Measurements from ENCODE around the gene SRRM3. TPM values are rescaled to one million over a fixed set of nuclear protein-coding genes. Genes with fewer than 3 reads are reported as not detected.
A peak's percentile ranks its signal among the peaks of the same experiment; 100 is the strongest.

Gene SRRM3
- polyA plus RNA-seq, 1 donor (not counting 4 experiments of a cell fraction or from before 2014, with no cell fraction given) = 0.30 TPM

DNA sequence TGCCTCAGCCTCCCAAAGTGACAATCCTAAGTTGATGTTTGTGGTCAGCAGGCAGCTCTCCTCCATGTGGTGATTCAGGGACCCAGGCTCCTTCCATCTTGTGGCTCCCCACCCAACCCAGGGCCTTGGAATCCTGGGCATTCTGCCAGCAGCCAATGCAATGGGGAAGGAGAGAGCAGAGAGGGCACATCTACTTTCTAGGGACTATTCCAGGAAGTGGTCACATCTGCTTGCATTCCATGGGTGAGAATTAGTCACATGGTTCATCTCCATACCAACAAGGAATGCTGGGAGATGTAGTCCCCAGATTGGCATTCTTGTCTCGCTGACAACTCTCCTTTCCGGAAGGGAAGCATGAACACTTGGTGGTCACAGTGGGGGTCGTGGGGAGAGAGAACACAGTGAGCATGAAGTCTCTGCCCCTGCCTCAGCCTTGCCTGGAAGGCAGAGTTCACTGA, 9.9 kb upstream of the SRRM3 start:
- no peak overlapping the region for H3K9ac ChIP-seq (ENCODE audit: control insufficient read depth, extremely low read depth, insufficient read depth, low read length)

DNA sequence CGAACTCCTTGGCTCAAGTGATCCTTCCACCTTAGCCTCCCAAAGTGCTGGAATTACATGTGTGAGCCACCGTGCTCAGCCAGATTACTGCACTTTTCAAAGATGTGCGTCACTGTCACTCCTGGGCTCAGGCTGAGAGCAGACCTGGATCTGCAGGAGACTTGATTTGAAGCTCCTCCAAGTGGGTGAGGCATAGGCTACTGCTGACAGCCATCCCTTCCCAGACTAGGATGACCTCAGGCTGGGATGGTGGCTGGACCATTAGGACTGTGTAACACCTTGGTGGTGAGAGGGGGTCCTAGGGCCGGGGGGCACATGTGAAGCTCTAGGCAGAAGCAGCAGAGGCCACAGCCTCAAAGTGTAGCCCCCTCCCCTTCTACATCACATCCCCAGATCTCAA, 8.2 kb upstream of the SRRM3 start:
- no peaks in the 10 kb centered on the region for H3K4me1 ChIP-seq (ENCODE audit: control insufficient read depth, extremely low read depth, insufficient read depth, low read length)
- TF ChIP-seq, protein P1, sequence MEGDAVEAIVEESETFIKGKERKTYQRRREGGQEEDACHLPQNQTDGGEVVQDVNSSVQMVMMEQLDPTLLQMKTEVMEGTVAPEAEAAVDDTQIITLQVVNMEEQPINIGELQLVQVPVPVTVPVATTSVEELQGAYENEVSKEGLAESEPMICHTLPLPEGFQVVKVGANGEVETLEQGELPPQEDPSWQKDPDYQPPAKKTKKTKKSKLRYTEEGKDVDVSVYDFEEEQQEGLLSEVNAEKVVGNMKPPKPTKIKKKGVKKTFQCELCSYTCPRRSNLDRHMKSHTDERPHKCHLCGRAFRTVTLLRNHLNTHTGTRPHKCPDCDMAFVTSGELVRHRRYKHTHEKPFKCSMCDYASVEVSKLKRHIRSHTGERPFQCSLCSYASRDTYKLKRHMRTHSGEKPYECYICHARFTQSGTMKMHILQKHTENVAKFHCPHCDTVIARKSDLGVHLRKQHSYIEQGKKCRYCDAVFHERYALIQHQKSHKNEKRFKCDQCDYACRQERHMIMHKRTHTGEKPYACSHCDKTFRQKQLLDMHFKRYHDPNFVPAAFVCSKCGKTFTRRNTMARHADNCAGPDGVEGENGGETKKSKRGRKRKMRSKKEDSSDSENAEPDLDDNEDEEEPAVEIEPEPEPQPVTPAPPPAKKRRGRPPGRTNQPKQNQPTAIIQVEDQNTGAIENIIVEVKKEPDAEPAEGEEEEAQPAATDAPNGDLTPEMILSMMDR (optimal IDR thresholded peaks at IDR 0.05 in 1 of 3, IDR thresholded peaks at IDR 0.05 in 1 of 3, conservative IDR thresholded peaks at IDR 0.05 in 1 of 3; ENCODE audit: extremely low read depth in 1 of 3, insufficient read depth in 2 of 3, low read length in 3 of 3) = no peak
- no peaks in the 10 kb centered on the region for H3K36me3 ChIP-seq (ENCODE audit: control insufficient read depth in 2 of 2, extremely low read depth in 1 of 2, insufficient read depth in 2 of 2, low read length in 2 of 2)
- no peaks in the 10 kb centered on the region for H3K9me3 ChIP-seq (ENCODE audit: control insufficient read depth, low read depth, low read length)
- no peaks in the 10 kb centered on the region for H3K9me1 ChIP-seq (ENCODE audit: control insufficient read depth, extremely low read depth, insufficient read depth, low read length)
- no peaks in the 10 kb centered on the region for H3K27me3 ChIP-seq (ENCODE audit: control insufficient read depth, extremely low read depth, insufficient read depth, low read length)
- H2AFZ ChIP-seq (ENCODE audit: control insufficient read depth, low read length) = no peak overlapping the region
- no peak for FAIRE-seq
- no peak for DNase-seq (ENCODE audit: low read depth, low spot score)
- no peaks in the 10 kb centered on the region for H3K79me2 ChIP-seq (ENCODE audit: control insufficient read depth, insufficient read depth, low read length)
- no peak overlapping the region for H3K27ac ChIP-seq (ENCODE audit: control insufficient read depth, insufficient read depth, low read length)
- H3K9ac ChIP-seq (ENCODE audit: control insufficient read depth, extremely low read depth, insufficient read depth, low read length) = no peak overlapping the region
- dilution Hi-C loops (cut with MboI; ENCODE audit: extremely low pct_ligation_motif_present, low sequenced_read_pairs) = no loop called here
- no peaks in the 10 kb centered on the region for H4K20me1 ChIP-seq (ENCODE audit: control insufficient read depth, extremely low read depth, insufficient read depth, low read length)
- H3K4me2 ChIP-seq (ENCODE audit: control insufficient read depth, extremely low read depth, insufficient read depth, low read depth, low read length) = no peak overlapping the region
- no peak overlapping the region for H3K4me3 ChIP-seq (ENCODE audit: control insufficient read depth in 2 of 3, extremely low read depth in 1 of 3, insufficient read depth in 2 of 3, low read depth in 1 of 3, low read length in 3 of 3)

More for the DNA sequence above, 9.9 kb upstream of the SRRM3 start:
- Histone ChIP-seq H3K36me3 (ENCODE audit: control insufficient read depth in 2 of 2, extremely low read depth in 1 of 2, insufficient read depth in 2 of 2, low read length in 2 of 2) (no peaks in the 10 kb centered on the region), H3K27ac (ENCODE audit: control insufficient read depth, insufficient read depth, low read length) (no peak overlapping the region), H3K9me3 (ENCODE audit: control insufficient read depth, low read depth, low read length) (no peaks in the 10 kb centered on the region), H3K9me1 (ENCODE audit: control insufficient read depth, extremely low read depth, insufficient read depth, low read length) (no peaks in the 10 kb centered on the region), H3K4me1 (ENCODE audit: control insufficient read depth, extremely low read depth, insufficient read depth, low read length) (no peaks in the 10 kb centered on the region), H4K20me1 (ENCODE audit: control insufficient read depth, extremely low read depth, insufficient read depth, low read length) (no peaks in the 10 kb centered on the region), H3K27me3 (ENCODE audit: control insufficient read depth, extremely low read depth, insufficient read depth, low read length) (no peaks in the 10 kb centered on the region), H3K4me3 (ENCODE audit: control insufficient read depth in 2 of 3, extremely low read depth in 1 of 3, insufficient read depth in 2 of 3, low read depth in 1 of 3, low read length in 3 of 3) (no peak overlapping the region), H2AFZ (ENCODE audit: control insufficient read depth, low read length) (no peak overlapping the region), H3K4me2 (ENCODE audit: control insufficient read depth, extremely low read depth, insufficient read depth, low read depth, low read length) (no peak overlapping the region), H3K79me2 (ENCODE audit: control insufficient read depth, insufficient read depth, low read length) (no peaks in the 10 kb centered on the region)
- TF ChIP-seq EZH2 (IDR thresholded peaks at IDR 0.05; ENCODE audit: low read length) = no peak
- TF ChIP-seq, protein P1 (optimal IDR thresholded peaks at IDR 0.05 in 1 of 3, IDR thresholded peaks at IDR 0.05 in 1 of 3, conservative IDR thresholded peaks at IDR 0.05 in 1 of 3; ENCODE audit: extremely low read depth in 1 of 3, insufficient read depth in 2 of 3, low read length in 3 of 3) = no peak
- DNase-seq (ENCODE audit: low read depth, low spot score) (no peak), FAIRE-seq (peak; percentile 59)
- dilution Hi-C loops (cut with MboI; ENCODE audit: extremely low pct_ligation_motif_present, low sequenced_read_pairs) = no loop called here
